ENCODE results near the gene TRIM32. TPM values are rescaled to one million over a fixed set of nuclear protein-coding genes. Genes with fewer than 3 reads are reported as not detected.

Gene TRIM32
- polyA plus RNA-seq, 3 donors from 2014 or later, result 10.1 to 18.8 (median 10.7) TPM

- Mint-ChIP-seq H3K9me3 (peaks cover 0 to 2% (median 0%) of the 10 kb centered on the region in 6 donors), H3K27me3 (ENCODE audit: low read depth in 3 of 3) (peaks cover 0 to 2% (median 0%) of the 10 kb centered on the region in 3 donors), H3K4me3 (no peak overlapping the region)
Measured at GRCh38 chr9:116701940-116702642, 15.0 kb downstream of the TRIM32 start.

GRCh38 chr9:116703634-116704033, 16.5 kb downstream of the TRIM32 start:
- Mint-ChIP-seq H3K4me1 (peaks cover 20 to 22% of the 10 kb centered on the region in 2 donors), H3K27me3 (ENCODE audit: low read depth in 3 of 3) (no peaks in the 10 kb centered on the region), H3K27ac (no peak overlapping the region), H3K4me3 (no peak overlapping the region), H3K9me3 (peaks cover 0 to 2% (median 0%) of the 10 kb centered on the region in 6 donors), H3K36me3 (peaks cover 19 to 42% (median 32%) of the 10 kb centered on the region in 3 donors)
- no peak for DNase-seq

More at GRCh38 chr9:116701940-116702642, 15.0 kb downstream of the TRIM32 start:
- H3K4me1 Mint-ChIP-seq, result peaks cover 20 to 25% of the 10 kb centered on the region in 2 donors
- no peak overlapping the region for H3K27ac Mint-ChIP-seq
- peaks cover 27 to 49% (median 37%) of the 10 kb centered on the region in 3 donors for H3K36me3 Mint-ChIP-seq
- DNase-seq, result no peak

- Mint-ChIP-seq H3K4me1 (peaks cover 20 to 22% of the 10 kb centered on the region in 2 donors), H3K27ac (no peak overlapping the region), H3K27me3 (ENCODE audit: low read depth in 3 of 3) (no peaks in the 10 kb centered on the region), H3K9me3 (peaks cover 0 to 2% (median 0%) of the 10 kb centered on the region in 6 donors), H3K4me3 (no peak overlapping the region), H3K36me3 (peaks cover 19 to 34% (median 28%) of the 10 kb centered on the region in 3 donors)
- no peak for DNase-seq
Measured at GRCh38 chr9:116704470-116704869, 17.4 kb downstream of the TRIM32 start.

GRCh38 chr9:116705531-116705930, 18.4 kb downstream of the TRIM32 start:
- no peak overlapping the region for H3K27ac Mint-ChIP-seq
- H3K9me3 Mint-ChIP-seq, result peaks cover 0 to 2% (median 0%) of the 10 kb centered on the region in 6 donors
- H3K36me3 Mint-ChIP-seq, result peaks cover 11 to 23% (median 18%) of the 10 kb centered on the region in 3 donors
- DNase-seq, result no peak
- H3K4me1 Mint-ChIP-seq, result peaks cover 19 to 21% of the 10 kb centered on the region in 2 donors
- no peaks in the 10 kb centered on the region for H3K27me3 Mint-ChIP-seq (ENCODE audit: low read depth in 3 of 3)
- H3K4me3 Mint-ChIP-seq, result no peak overlapping the region

- H3K9me3 Mint-ChIP-seq, result no peaks in the 10 kb centered on the region
- H3K27ac Mint-ChIP-seq, result no peak overlapping the region
Measured at GRCh38 chr9:116706310-116707290, 19.5 kb downstream of the TRIM32 start.

GRCh38 chr9:116712781-116713180, 25.7 kb downstream of the TRIM32 start:
- Mint-ChIP-seq H3K27me3 (ENCODE audit: low read depth in 3 of 3) (no peaks in the 10 kb centered on the region), H3K4me3 (no peak overlapping the region), H3K36me3 (no peaks in the 10 kb centered on the region), H3K4me1 (no peaks in the 10 kb centered on the region), H3K9me3 (no peaks in the 10 kb centered on the region), H3K27ac (no peak overlapping the region)
- DNase-seq, result no peak

More at GRCh38 chr9:116706310-116707290, 19.5 kb downstream of the TRIM32 start:
- H3K36me3 Mint-ChIP-seq, result peaks cover 7 to 13% (median 8%) of the 10 kb centered on the region in 3 donors
- no peak for DNase-seq
- no peak overlapping the region for H3K4me3 Mint-ChIP-seq
- peaks cover 10 to 11% of the 10 kb centered on the region in 2 donors for H3K4me1 Mint-ChIP-seq
- no peaks in the 10 kb centered on the region for H3K27me3 Mint-ChIP-seq (ENCODE audit: low read depth in 3 of 3)

- no peaks in the 10 kb centered on the region for H3K27me3 Mint-ChIP-seq (ENCODE audit: low read depth in 3 of 3)
- no peaks in the 10 kb centered on the region for H3K4me1 Mint-ChIP-seq
- no peaks in the 10 kb centered on the region for H3K9me3 Mint-ChIP-seq
Measured at GRCh38 chr9:116713271-116713670, 26.2 kb downstream of the TRIM32 start.

GRCh38 chr9:116715751-116716150, 28.6 kb downstream of the TRIM32 start:
- no peaks in the 10 kb centered on the region for H3K4me1 Mint-ChIP-seq
- peaks cover 0 to 1% (median 0%) of the 10 kb centered on the region in 6 donors for H3K9me3 Mint-ChIP-seq
- H3K4me3 Mint-ChIP-seq, result no peak overlapping the region
- H3K27me3 Mint-ChIP-seq (ENCODE audit: low read depth in 3 of 3), result peaks cover 0 to 3% (median 3%) of the 10 kb centered on the region in 3 donors
- no peak overlapping the region for H3K27ac Mint-ChIP-seq
- no peak for DNase-seq
- no peaks in the 10 kb centered on the region for H3K36me3 Mint-ChIP-seq

More at GRCh38 chr9:116713271-116713670, 26.2 kb downstream of the TRIM32 start:
- Mint-ChIP-seq H3K4me3 (no peak overlapping the region), H3K27ac (no peak overlapping the region), H3K36me3 (no peaks in the 10 kb centered on the region)
- DNase-seq, result no peak

GRCh38 chr9:116716438-116716837, 29.3 kb downstream of the TRIM32 start:
- H3K27ac Mint-ChIP-seq, result no peak overlapping the region
- no peak overlapping the region for H3K4me3 Mint-ChIP-seq
- DNase-seq, result no peak
- no peaks in the 10 kb centered on the region for H3K4me1 Mint-ChIP-seq
- no peaks in the 10 kb centered on the region for H3K36me3 Mint-ChIP-seq
- H3K9me3 Mint-ChIP-seq, result peaks cover 0 to 2% (median 0%) of the 10 kb centered on the region in 6 donors
- peaks cover 0 to 5% (median 3%) of the 10 kb centered on the region in 3 donors for H3K27me3 Mint-ChIP-seq (ENCODE audit: low read depth in 3 of 3)

GRCh38 chr9:116717150-116717549, 30.0 kb downstream of the TRIM32 start:
- Mint-ChIP-seq H3K4me1 (no peaks in the 10 kb centered on the region), H3K9me3 (peaks cover 0 to 2% (median 0%) of the 10 kb centered on the region in 6 donors), H3K36me3 (no peaks in the 10 kb centered on the region), H3K27me3 (ENCODE audit: low read depth in 3 of 3) (peaks cover 0 to 5% (median 3%) of the 10 kb centered on the region in 3 donors), H3K27ac (no peak overlapping the region), H3K4me3 (no peak overlapping the region)
- no peak for DNase-seq

GRCh38 chr9:116718111-116718510, 31.0 kb downstream of the TRIM32 start:
- H3K9me3 Mint-ChIP-seq, result peaks cover 0 to 2% (median 0%) of the 10 kb centered on the region in 6 donors
- DNase-seq, result no peak
- no peak overlapping the region for H3K27ac Mint-ChIP-seq
- peaks cover 0 to 5% (median 5%) of the 10 kb centered on the region in 3 donors for H3K27me3 Mint-ChIP-seq (ENCODE audit: low read depth in 3 of 3)
- no peaks in the 10 kb centered on the region for H3K4me1 Mint-ChIP-seq
- no peaks in the 10 kb centered on the region for H3K36me3 Mint-ChIP-seq
- no peak overlapping the region for H3K4me3 Mint-ChIP-seq

GRCh38 chr9:116720111-116720510, 33.0 kb downstream of the TRIM32 start:
- H3K36me3 Mint-ChIP-seq, result no peaks in the 10 kb centered on the region
- no peak overlapping the region for H3K4me3 Mint-ChIP-seq
- peaks cover 0 to 8% (median 6%) of the 10 kb centered on the region in 3 donors for H3K27me3 Mint-ChIP-seq (ENCODE audit: low read depth in 3 of 3)
- H3K27ac Mint-ChIP-seq, result no peak overlapping the region
- DNase-seq, result no peak
- H3K4me1 Mint-ChIP-seq, result no peaks in the 10 kb centered on the region
- peaks cover 0 to 2% (median 0%) of the 10 kb centered on the region in 6 donors for H3K9me3 Mint-ChIP-seq

GRCh38 chr9:116721411-116721810, 34.3 kb downstream of the TRIM32 start:
- Mint-ChIP-seq H3K36me3 (no peaks in the 10 kb centered on the region), H3K27ac (no peak overlapping the region), H3K4me1 (no peaks in the 10 kb centered on the region), H3K27me3 (ENCODE audit: low read depth in 3 of 3) (peaks cover 2 to 8% (median 6%) of the 10 kb centered on the region in 3 donors), H3K9me3 (peaks cover 0 to 2% (median 0%) of the 10 kb centered on the region in 6 donors), H3K4me3 (no peak overlapping the region)
- DNase-seq, result no peak

Data from immature natural killer cell (primary cell).